Tibial artery (tissue), 4 donors: ENCODE results near the gene RAB44.

Source experiments
- DNase-seq, 2 donors: peaks; one replicate each; pipeline ENCODE4 v3.0.0-alpha.2; 2019
- H3K27ac ChIP-seq, 2 donors: fragments of 200-600 bp; sonication (generic) in 1 of 2; 1 replicate in 1 of 2; 2 replicates in 1 of 2; pipeline ENCODE4 v1.5.1; 2018 to 2019; ENCODE audit warnings: mild to moderate bottlenecking in 1 of 2
- H3K27me3 ChIP-seq, 2 donors: fragments of 200-600 bp; sonication (generic) in 1 of 2; one replicate each; pipeline versions ENCODE4 v1.5.1 to v1.6.0; 2016 to 2019
- H3K36me3 ChIP-seq, 3 donors: fragments of 200-600 bp; sonication (generic) in 2 of 3; one replicate each; pipeline ENCODE4 v1.5.1; 2016 to 2019; ENCODE audit warnings: mild to moderate bottlenecking in 2 of 3
- H3K4me1 ChIP-seq, 4 donors: fragments of 200-600 bp; sonication (generic) in 2 of 4; 1 replicate in 3 of 4; 2 replicates in 1 of 4; pipeline ENCODE4 v1.5.1; 2016 to 2019
- H3K4me3 ChIP-seq, 2 donors: fragments of 200-600 bp; sonication (generic) in 1 of 2; 1 replicate in 1 of 2; 2 replicates in 1 of 2; pipeline ENCODE4 v1.5.1; 2018 to 2019; ENCODE audit warnings: mild to moderate bottlenecking in 2 of 2
- H3K9me3 ChIP-seq, 3 donors: fragments of 200-600 bp; sonication (generic) in 1 of 3; one replicate each; pipeline ENCODE4 v1.5.1; 2016 to 2019
- intact Hi-C: fragments of 100-400 bp; cut with DNase I; formaldehyde crosslinking; loops from one replicate; pipeline ENCODE4 v1.15.0; 2023; ENCODE audit warnings: low total_unique reads
- TF ChIP-seq, protein P1 (sequence below), 2 experiments: fragments of 200-600 bp in 1 of 2; fragments of 450-650 bp in 1 of 2; IDR thresholded peaks; one replicate each; pipeline ENCODE4 v1.5.1; 2017 to 2019; ENCODE audit warnings: antibody characterized with exemption in 2 of 2, mild to moderate bottlenecking in 1 of 2, moderate library complexity in 1 of 2

Gene RAB44

DNA sequence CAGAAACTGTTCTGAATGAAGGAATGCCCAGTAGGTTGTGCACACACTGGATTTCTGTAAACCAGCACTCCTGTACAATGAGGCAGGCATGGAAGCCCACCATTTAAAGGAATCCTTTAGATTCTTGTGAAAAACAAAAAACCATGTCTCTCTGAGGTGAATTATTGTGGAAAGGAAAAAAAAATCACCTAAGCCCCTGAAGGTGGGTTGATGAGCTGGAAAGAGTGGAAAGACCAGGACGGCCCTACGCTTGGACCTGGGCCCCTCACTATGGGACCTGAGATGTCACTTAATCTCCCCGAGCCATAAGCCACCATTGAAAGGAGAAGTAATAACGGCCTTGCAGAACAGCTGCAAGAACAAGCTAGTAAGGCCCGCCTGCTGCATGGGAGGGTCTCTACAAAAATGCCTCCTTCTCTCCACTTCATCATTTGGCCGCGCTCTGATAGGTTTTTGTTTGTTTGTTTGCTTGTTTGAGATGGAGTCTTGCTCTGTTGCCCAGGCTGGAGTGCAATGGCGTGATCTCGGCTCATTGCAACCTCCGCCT, 68.8 kb downstream of the RAB44 start:
- no peaks in the 10 kb centered on the region for H3K27me3 ChIP-seq
- H3K9me3 ChIP-seq = no peaks in the 10 kb centered on the region
- H3K27ac ChIP-seq = no peak overlapping the region
- peaks cover 0 to 14% (median 10%) of the 10 kb centered on the region in 4 donors for H3K4me1 ChIP-seq
- no peaks in the 10 kb centered on the region for H3K36me3 ChIP-seq
- no peak for DNase-seq
- intact Hi-C loops = loop anchor here (5.0 to 10.0 kb wide), 3 partner anchors 81 to 408 kb away; partner anchors contain the start of gene PIM1
- TF ChIP-seq, protein P1, sequence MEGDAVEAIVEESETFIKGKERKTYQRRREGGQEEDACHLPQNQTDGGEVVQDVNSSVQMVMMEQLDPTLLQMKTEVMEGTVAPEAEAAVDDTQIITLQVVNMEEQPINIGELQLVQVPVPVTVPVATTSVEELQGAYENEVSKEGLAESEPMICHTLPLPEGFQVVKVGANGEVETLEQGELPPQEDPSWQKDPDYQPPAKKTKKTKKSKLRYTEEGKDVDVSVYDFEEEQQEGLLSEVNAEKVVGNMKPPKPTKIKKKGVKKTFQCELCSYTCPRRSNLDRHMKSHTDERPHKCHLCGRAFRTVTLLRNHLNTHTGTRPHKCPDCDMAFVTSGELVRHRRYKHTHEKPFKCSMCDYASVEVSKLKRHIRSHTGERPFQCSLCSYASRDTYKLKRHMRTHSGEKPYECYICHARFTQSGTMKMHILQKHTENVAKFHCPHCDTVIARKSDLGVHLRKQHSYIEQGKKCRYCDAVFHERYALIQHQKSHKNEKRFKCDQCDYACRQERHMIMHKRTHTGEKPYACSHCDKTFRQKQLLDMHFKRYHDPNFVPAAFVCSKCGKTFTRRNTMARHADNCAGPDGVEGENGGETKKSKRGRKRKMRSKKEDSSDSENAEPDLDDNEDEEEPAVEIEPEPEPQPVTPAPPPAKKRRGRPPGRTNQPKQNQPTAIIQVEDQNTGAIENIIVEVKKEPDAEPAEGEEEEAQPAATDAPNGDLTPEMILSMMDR (IDR thresholded peaks at IDR 0.05) = no peak
- H3K4me3 ChIP-seq = no peak overlapping the region

- Histone ChIP-seq H3K27ac (no peak overlapping the region), H3K9me3 (no peaks in the 10 kb centered on the region), H3K4me1 (peaks cover 0 to 14% (median 10%) of the 10 kb centered on the region in 4 donors), H3K27me3 (no peaks in the 10 kb centered on the region), H3K36me3 (no peaks in the 10 kb centered on the region), H3K4me3 (no peak overlapping the region)
- TF ChIP-seq, protein P1 (IDR thresholded peaks at IDR 0.05) = no peak
- DNase-seq = no peak
- intact Hi-C loops = loop anchor here (5.0 to 10.0 kb wide), 3 partner anchors 78 to 406 kb away; partner anchors contain the start of gene PIM1
These were observed 71.6 kb downstream of the RAB44 start for GRCh38 chr6:36769183-36769675.

DNA sequence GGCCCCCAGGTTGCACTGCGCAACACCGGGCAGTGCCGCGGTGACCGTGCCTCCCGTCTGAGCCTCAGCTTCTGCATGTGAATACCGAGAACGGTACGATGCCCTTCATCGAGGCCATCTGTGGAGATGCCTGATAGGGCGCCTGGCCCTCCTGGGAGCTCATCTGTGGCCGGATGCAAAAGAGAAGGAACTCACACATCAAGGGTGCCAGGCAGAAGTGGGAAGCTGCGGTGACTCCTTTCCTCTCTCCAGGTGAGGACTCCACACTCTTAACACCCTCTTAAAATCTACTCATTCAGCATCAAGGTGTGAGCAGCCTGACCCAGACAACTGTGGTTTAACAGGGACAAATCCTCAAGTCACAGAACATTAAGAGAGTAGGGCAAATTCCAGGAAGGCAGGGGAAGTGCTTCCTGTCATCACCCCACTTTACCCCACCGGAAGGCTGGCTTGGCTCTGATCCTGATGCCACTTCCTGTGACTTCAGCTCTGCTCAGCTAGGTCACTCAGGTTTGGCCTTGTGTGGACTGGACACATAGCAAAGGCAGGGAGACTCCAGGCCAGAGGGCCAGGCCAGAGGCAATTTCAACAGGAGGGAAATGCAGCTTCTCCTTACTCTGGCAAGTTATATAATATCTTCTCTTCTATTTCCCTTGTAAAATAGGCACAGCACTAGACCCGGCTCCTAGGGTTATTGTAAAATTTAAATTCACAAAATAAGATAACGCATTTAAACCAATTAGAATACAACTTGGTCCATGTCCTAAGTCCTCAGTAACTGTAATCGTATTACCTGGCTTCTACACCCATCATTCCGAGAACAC, 72.3 kb downstream of the RAB44 start:
- no peak overlapping the region for H3K27ac ChIP-seq
- H3K9me3 ChIP-seq = no peaks in the 10 kb centered on the region
- H3K27me3 ChIP-seq = no peaks in the 10 kb centered on the region
- H3K4me1 ChIP-seq = peaks cover 0 to 14% (median 10%) of the 10 kb centered on the region in 4 donors
- TF ChIP-seq, protein P1 (IDR thresholded peaks at IDR 0.05) = no peak
- intact Hi-C loops = loop anchor here (5.0 to 10.0 kb wide), 3 partner anchors 77 to 405 kb away; partner anchors contain the start of gene PIM1
- H3K4me3 ChIP-seq = no peak overlapping the region
- no peak for DNase-seq
- H3K36me3 ChIP-seq = no peaks in the 10 kb centered on the region

- DNase-seq = no peak
- no peak overlapping the region for H3K27ac ChIP-seq
- H3K36me3 ChIP-seq = no peaks in the 10 kb centered on the region
- no peak overlapping the region for H3K4me3 ChIP-seq
- H3K9me3 ChIP-seq = no peaks in the 10 kb centered on the region
- no peaks in the 10 kb centered on the region for H3K27me3 ChIP-seq
- TF ChIP-seq, protein P1 (IDR thresholded peaks at IDR 0.05) = no peak
- peaks cover 0 to 4% (median 2%) of the 10 kb centered on the region in 4 donors for H3K4me1 ChIP-seq
- intact Hi-C loops = no loop called here
These were observed 73.5 kb downstream of the RAB44 start for GRCh38 chr6:36771145-36771544.

GRCh38 chr6:36772397-36772796, 74.8 kb downstream of the RAB44 start:
- no peak overlapping the region for H3K4me3 ChIP-seq
- intact Hi-C loops = no loop called here
- H3K4me1 ChIP-seq = peaks cover 0 to 4% (median 0%) of the 10 kb centered on the region in 4 donors
- TF ChIP-seq, protein P1 (IDR thresholded peaks at IDR 0.05) = no peak
- H3K9me3 ChIP-seq = no peaks in the 10 kb centered on the region
- H3K27me3 ChIP-seq = peaks cover 0 to 3% of the 10 kb centered on the region in 2 donors
- no peak for DNase-seq
- H3K27ac ChIP-seq = no peak overlapping the region
- no peaks in the 10 kb centered on the region for H3K36me3 ChIP-seq
